Measurements from ENCODE around the gene HSDL1. TPM values are rescaled to one million over a fixed set of nuclear protein-coding genes. Genes with fewer than 3 reads are reported as not detected.
A peak's percentile ranks its signal among the peaks of the same experiment; 100 is the strongest.

The HSDL1 gene
- total RNA-seq, 1 donor from 2014 or later, result 50.2 TPM

- Mint-ChIP-seq H3K27me3 (ENCODE audit: unreplicated experiment) (no peaks in the 10 kb centered on the region), H3K9me3 (ENCODE audit: unreplicated experiment) (no peaks in the 10 kb centered on the region), H3K4me1 (ENCODE audit: unreplicated experiment) (peaks cover 21% of the 10 kb centered on the region), H3K27ac (ENCODE audit: unreplicated experiment) (no peak within 1 kb of the TSS), H3K36me3 (ENCODE audit: low read depth, unreplicated experiment) (no peaks in the 10 kb centered on the region), H3K4me3 (ENCODE audit: unreplicated experiment) (no peak within 1 kb of the TSS)
- TF ChIP-seq CTCF (IDR thresholded peaks at IDR 0.05; ENCODE audit: unreplicated experiment), result no peak
- DNase-seq (ENCODE audit: low spot score), result no peak
These were observed 45.9 kb upstream of the HSDL1 start, which contains the start of gene ADAD2 for GRCh38 chr16:84190731-84191388. Gene ADAD2 (plus strand): TSS chr16:84191157. CDS start chr16:84191231, 74 bp downstream.

- Mint-ChIP-seq H3K9me3 (ENCODE audit: unreplicated experiment) (no peaks in the 10 kb centered on the region), H3K27ac (ENCODE audit: unreplicated experiment) (peak within 1 kb of the TSS; percentile 64), H3K36me3 (ENCODE audit: low read depth, unreplicated experiment) (peaks cover 15% of the 10 kb centered on the region), H3K4me1 (ENCODE audit: unreplicated experiment) (peaks cover 17% of the 10 kb centered on the region), H3K27me3 (ENCODE audit: unreplicated experiment) (no peaks in the 10 kb centered on the region), H3K4me3 (ENCODE audit: unreplicated experiment) (peak within 1 kb of the TSS; percentile 95)
- DNase-seq (ENCODE audit: low spot score), result peak; percentile 94
- peak; percentile 93 for TF ChIP-seq CTCF (IDR thresholded peaks at IDR 0.05; ENCODE audit: unreplicated experiment)
These were observed 41.9 kb upstream of the HSDL1 start, which contains the start of gene TAF1C for GRCh38 chr16:84186685-84187437. Gene TAF1C (minus strand): TSS chr16:84187057. CDS start chr16:84184988, 2,069 bp downstream.

- Mint-ChIP-seq H3K4me1 (ENCODE audit: unreplicated experiment) (peaks cover 17% of the 10 kb centered on the region), H3K9me3 (ENCODE audit: unreplicated experiment) (no peaks in the 10 kb centered on the region), H3K27ac (ENCODE audit: unreplicated experiment) (peak overlapping the region; percentile 53), H3K4me3 (ENCODE audit: unreplicated experiment) (peak overlapping the region; percentile 66), H3K27me3 (ENCODE audit: unreplicated experiment) (no peaks in the 10 kb centered on the region), H3K36me3 (ENCODE audit: low read depth, unreplicated experiment) (peaks cover 15% of the 10 kb centered on the region)
- DNase-seq (ENCODE audit: low spot score), result no peak
- TF ChIP-seq CTCF (IDR thresholded peaks at IDR 0.05; ENCODE audit: unreplicated experiment), result no peak
These were observed 39.8 kb upstream of the HSDL1 start for GRCh38 chr16:84184775-84185174.

GRCh38 chr16:84183911-84184591, 39.1 kb upstream of the HSDL1 start:
- H3K27ac Mint-ChIP-seq (ENCODE audit: unreplicated experiment), result peak overlapping the region; percentile 53
- peak overlapping the region; percentile 7 for H3K4me3 Mint-ChIP-seq (ENCODE audit: unreplicated experiment)
- H3K36me3 Mint-ChIP-seq (ENCODE audit: low read depth, unreplicated experiment), result peaks cover 15% of the 10 kb centered on the region
- H3K27me3 Mint-ChIP-seq (ENCODE audit: unreplicated experiment), result no peaks in the 10 kb centered on the region
- DNase-seq (ENCODE audit: low spot score), result no peak
- H3K4me1 Mint-ChIP-seq (ENCODE audit: unreplicated experiment), result peaks cover 17% of the 10 kb centered on the region
- no peak for TF ChIP-seq CTCF (IDR thresholded peaks at IDR 0.05; ENCODE audit: unreplicated experiment)
- H3K9me3 Mint-ChIP-seq (ENCODE audit: unreplicated experiment), result no peaks in the 10 kb centered on the region

Data from endothelial cell (in vitro differentiated cells).